ENCODE measurements around the gene RBP3.

RBP3 gene

GRCh38 chr10:47336387-47337134, 11.6 kb upstream of the RBP3 start:
- no peak for DNase-seq (ENCODE audit: low read depth)

DNA sequence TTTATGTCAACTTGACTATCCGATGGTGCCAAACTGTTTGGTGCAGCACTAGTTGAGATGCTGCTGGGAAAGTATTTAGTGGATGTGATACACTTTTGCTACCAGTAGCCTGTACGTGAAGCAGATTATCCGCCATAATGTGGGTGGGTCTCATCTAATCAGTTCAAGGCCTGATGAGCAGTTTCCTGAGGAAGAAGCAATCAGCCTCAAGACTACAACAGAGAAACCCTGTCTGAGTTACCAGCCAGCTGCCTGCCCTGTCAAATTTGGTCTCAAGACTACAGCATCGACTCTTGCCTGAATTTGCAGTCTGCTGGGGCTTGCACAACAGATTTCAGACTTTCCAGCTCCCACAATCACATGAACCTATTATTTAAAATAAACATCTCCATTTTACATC, 10.9 kb upstream of the RBP3 start:
- DNase-seq (ENCODE audit: low read depth), result no peak

- DNase-seq (ENCODE audit: low read depth), result no peak
These were observed 8.9 kb upstream of the RBP3 start for GRCh38 chr10:47339186-47339735.

- DNase-seq (ENCODE audit: low read depth), result no peak
These were observed 8.2 kb upstream of the RBP3 start for GRCh38 chr10:47339759-47340607.

DNA sequence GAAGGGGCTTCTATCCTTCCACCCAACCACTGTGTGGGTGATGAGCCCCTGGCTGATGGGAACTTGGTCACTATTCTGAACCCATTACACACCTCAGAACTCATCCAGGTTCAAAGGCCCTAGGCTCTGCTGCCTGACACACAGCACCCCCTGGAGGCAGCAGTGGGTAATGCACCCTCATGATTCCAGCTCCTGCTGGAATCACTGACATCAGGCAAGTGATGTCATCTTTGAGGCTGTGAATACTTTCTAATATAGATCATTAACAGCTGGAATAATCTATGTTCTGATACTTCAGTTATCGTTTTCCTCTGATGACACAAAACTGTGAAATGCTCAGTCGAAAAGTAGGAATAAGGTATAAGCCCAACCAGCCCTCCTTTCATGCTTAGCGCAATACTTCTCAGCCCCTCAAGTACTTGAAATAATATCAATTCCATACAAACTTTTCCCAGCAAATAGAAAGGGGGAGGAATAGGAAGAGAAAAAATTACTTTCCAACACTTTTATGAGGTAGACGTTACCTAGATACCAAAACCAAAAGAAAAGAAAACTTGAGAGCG, 7.5 kb upstream of the RBP3 start:
- peak; percentile 62 for DNase-seq (ENCODE audit: low read depth)

- no peak for DNase-seq (ENCODE audit: low read depth)
These were observed 2.9 kb upstream of the RBP3 start for GRCh38 chr10:47344996-47345870.

DNA sequence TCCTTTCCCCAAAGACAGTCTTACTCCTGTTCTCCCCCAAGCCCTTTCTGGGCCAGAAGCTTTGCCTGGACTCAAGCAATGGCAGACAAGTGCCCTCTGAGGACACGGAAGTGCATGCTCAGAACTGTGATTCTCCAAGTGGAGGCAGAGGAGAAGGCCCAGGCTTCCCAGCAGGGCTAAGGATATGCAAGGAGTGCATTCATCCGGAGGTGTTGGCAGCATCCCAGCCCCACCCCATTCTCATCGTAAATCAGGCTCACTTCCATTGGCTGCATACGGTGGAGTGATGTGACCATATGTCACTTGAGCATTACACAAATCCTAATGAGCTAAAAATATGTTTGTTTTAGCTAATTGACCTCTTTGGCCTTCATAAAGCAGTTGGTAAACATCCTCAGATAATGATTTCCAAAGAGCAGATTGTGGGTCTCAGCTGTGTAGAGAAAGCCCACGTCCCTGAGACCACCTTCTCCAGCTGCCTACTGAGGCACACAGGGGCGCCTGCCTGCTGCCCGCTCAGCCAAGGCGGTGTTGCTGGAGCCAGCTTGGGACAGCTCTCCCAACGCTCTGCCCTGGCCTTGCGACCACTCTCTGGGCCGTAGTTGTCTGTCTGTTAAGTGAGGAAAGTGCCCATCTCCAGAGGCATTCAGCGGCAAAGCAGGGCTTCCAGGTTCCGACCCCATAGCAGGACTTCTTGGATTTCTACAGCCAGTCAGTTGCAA, 1.4 kb upstream of the RBP3 start:
- no peak for DNase-seq (ENCODE audit: low read depth)

- no peak for DNase-seq (ENCODE audit: low read depth)
These were observed 874 bp upstream of the RBP3 start for GRCh38 chr10:47347303-47347675.

- DNase-seq (ENCODE audit: low read depth), result no peak
These were observed 703 bp downstream of the RBP3 start for GRCh38 chr10:47348661-47349470.

GRCh38 chr10:47349516-47349915, 1.4 kb downstream of the RBP3 start:
- no peak for DNase-seq (ENCODE audit: low read depth)

GRCh38 chr10:47349941-47350371, 1.8 kb downstream of the RBP3 start:
- DNase-seq (ENCODE audit: low read depth), result no peak

DNA sequence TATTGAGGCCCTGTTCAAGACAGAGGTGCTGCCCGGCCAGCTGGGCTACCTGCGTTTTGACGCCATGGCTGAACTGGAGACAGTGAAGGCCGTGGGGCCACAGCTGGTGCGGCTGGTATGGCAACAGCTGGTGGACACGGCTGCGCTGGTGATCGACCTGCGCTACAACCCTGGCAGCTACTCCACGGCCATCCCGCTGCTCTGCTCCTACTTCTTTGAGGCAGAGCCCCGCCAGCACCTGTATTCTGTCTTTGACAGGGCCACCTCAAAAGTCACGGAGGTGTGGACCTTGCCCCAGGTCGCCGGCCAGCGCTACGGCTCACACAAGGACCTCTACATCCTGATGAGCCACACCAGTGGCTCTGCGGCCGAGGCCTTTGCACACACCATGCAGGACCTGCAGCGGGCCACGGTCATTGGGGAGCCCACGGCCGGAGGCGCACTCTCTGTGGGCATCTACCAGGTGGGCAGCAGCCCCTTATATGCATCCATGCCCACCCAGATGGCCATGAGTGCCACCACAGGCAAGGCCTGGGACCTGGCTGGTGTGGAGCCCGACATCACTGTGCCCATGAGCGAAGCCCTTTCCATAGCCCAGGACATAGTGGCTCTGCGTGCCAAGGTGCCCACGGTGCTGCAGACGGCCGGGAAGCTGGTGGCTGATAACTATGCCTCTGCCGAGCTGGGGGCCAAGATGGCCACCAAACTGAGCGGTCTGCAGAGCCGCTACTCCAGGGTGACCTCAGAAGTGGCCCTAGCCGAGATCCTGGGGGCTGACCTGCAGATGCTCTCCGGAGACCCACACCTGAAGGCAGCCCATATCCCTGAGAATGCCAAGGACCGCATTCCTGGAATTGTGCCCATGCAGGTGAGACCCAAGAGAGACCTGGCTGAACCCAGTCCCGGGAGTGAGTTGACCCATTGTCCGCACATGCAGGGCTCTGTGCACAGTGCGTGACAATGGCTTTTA, 2.8 kb downstream of the RBP3 start:
- no peak for DNase-seq (ENCODE audit: low read depth)

- no peak for DNase-seq (ENCODE audit: low read depth)
These were observed 4.0 kb downstream of the RBP3 start for GRCh38 chr10:47351899-47352815.

- no peak for DNase-seq (ENCODE audit: low read depth)
These were observed 5.2 kb downstream of the RBP3 start for GRCh38 chr10:47353351-47353750.

DNA sequence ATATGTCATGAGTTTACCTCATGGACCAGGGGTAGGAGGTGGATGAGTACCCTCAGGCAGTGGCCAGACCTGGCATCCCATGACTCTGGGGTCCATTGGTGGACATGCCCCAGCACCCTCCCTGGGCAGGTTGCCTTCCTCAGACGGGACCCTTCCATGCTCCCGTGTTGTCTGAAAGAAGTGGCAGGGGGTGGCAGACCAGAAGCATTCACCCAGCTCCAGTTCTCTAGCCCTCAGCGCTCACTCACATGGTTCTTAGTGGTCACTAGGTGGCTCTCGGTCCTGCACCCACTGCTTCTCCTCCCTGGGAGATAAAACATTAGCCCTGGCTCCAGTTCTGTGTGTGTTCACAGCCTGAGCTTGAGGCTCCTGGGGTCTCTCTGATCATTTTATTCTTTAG, 6.0 kb downstream of the RBP3 start:
- DNase-seq (ENCODE audit: low read depth), result no peak

GRCh38 chr10:47354900-47355299, 6.7 kb downstream of the RBP3 start:
- DNase-seq (ENCODE audit: low read depth), result no peak

DNA sequence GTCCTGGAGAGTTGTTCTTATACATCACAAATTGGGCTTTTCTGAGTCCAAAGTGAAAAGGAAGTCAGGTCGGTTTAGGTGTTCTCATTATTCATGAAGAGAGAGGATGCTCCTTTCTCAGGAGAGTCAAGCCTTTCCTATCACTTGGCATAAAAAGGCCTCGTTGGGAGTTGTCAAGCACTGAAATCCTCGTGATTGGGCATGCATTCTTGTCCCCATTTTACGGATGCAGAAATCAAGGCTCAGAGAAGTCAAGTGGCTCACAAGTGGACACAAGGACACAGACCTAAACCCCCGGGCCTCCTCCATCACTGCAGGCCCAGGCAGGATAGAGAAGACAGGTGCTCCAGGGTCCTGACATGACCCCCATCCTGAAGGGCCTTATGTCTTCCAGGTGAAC, 8.5 kb downstream of the RBP3 start:
- no peak for DNase-seq (ENCODE audit: low read depth)

DNA sequence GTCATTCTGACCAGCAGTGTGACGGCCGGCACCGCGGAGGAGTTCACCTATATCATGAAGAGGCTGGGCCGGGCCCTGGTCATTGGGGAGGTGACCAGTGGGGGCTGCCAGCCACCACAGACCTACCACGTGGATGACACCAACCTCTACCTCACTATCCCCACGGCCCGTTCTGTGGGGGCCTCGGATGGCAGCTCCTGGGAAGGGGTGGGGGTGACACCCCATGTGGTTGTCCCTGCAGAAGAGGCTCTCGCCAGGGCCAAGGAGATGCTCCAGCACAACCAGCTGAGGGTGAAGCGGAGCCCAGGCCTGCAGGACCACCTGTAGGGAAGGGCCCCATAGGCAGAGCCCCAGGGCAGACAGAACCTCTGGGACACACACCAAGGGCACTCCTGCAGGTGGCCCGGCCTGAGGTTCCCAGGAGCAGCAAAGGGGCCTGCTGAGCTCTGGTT, 9.0 kb downstream of the RBP3 start:
- no peak for DNase-seq (ENCODE audit: low read depth)

Measured in activated T-cell treated with anti-CD3 and anti-CD28 coated beads for 1 hour (primary cell).